GM08714 (cell line): Measurements from ENCODE around the gene AMOTL2.

ENCODE experiments used
- H3K4me3 ChIP-seq: fragments of 200-500 bp; sonication (Bioruptor generic); 2 replicates; pipeline ENCODE4 v1.5.1; 2014; ENCODE audit warnings: mild to moderate bottlenecking, low read length, inconsistent platforms
- ZNF274 ChIP-seq: IDR thresholded peaks from 2 replicates; pipeline ENCODE4 v1.6.1; 2012; ENCODE audit warnings: mild to moderate bottlenecking, low read depth, low read length

Gene AMOTL2

DNA sequence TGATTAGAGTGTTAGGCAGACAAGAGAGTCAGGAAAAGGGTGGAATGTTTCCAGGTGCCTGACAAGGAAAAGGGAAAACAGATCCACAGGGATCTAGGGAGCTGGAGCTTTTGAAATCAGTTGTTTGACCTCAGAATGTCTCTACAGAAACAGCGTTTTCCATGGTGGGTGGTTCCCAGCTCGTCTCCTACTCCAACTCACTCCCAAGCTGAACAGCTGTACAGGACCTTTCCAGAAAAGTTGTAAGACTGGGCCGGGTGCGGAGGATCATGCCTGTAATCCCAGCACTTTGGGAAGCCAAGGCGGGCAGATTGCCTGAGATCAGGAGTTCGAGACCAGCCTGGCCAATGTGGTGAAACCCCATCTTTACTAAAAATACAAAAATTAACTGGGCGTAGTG is 67.9 kb downstream of the AMOTL2 start:
- no peak for TF ChIP-seq ZNF274
- H3K4me3 ChIP-seq = no peak overlapping the region
